HepG2 (cell line): ENCODE data around the gene SERPIND1. TPM values are rescaled to one million over a fixed set of nuclear protein-coding genes. Genes with fewer than 3 reads are reported as not detected.

Source experiments
- AGO2 ChIP-seq: fragments of 200-400 bp; formaldehyde crosslinking; optimal IDR thresholded peaks from 2 replicates; pipeline ENCODE3; 2017; ENCODE audit warnings: mild to moderate bottlenecking, low read depth, low read length, moderate library complexity
- DMAP1 ChIP-seq: IDR thresholded peaks from 2 replicates; pipeline ENCODE4 v1.6.1; 2016
- FOSL1 ChIP-seq: sonication (generic); formaldehyde crosslinking; IDR thresholded peaks from 2 replicates; pipeline ENCODE4 v1.9.0; 2021; ENCODE audit warnings: missing genetic modification reagents, borderline replicate concordance
- FOXK1 ChIP-seq: sonication (generic); formaldehyde crosslinking; IDR thresholded peaks from 2 replicates; pipeline ENCODE4 v1.4.0; 2020; ENCODE audit warnings: low read depth, missing genetic modification reagents, borderline replicate concordance
- HNRNPK ChIP-seq: fragments of 200-400 bp; formaldehyde crosslinking; IDR thresholded peaks from 2 replicates; pipeline ENCODE4 v1.6.1; 2018; ENCODE audit warnings: low read length, low read depth, moderate library complexity, mild to moderate bottlenecking; ENCODE audit not compliant: poor library complexity, severe bottlenecking
- MATR3 ChIP-seq: sonication (generic); formaldehyde crosslinking; IDR thresholded peaks from 2 replicates; pipeline ENCODE4 v1.4.0; 2020; ENCODE audit warnings: missing genetic modification reagents
- MLLT10 ChIP-seq: sonication (generic); formaldehyde crosslinking; IDR thresholded peaks from 2 replicates; pipeline ENCODE4 v1.4.0; 2020; ENCODE audit warnings: missing genetic modification reagents
- PAWR ChIP-seq: sonication (generic); formaldehyde crosslinking; IDR thresholded peaks from 2 replicates; pipeline ENCODE4 v1.4.0; 2020; ENCODE audit warnings: missing genetic modification reagents, mild to moderate bottlenecking, borderline replicate concordance
- PHF20 ChIP-seq: sonication (generic); formaldehyde crosslinking; IDR thresholded peaks from 2 replicates; pipeline ENCODE4 v1.5.0; 2020; ENCODE audit warnings: mild to moderate bottlenecking, missing genetic modification reagents
- POLR2A ChIP-seq, 2 experiments: IDR thresholded peaks; 2 replicates each; pipeline ENCODE4 v1.6.1; 2011; ENCODE audit warnings: low read depth in 2 of 2, low read length in 2 of 2, mild to moderate bottlenecking in 1 of 2, moderate library complexity in 1 of 2; ENCODE audit not compliant: insufficient read depth in 1 of 2
- REXO4 ChIP-seq: sonication (generic); formaldehyde crosslinking; IDR thresholded peaks from 2 replicates; pipeline ENCODE4 v1.8.0; 2022; ENCODE audit warnings: missing genetic modification reagents, mild to moderate bottlenecking, borderline replicate concordance
- SIX1 ChIP-seq: sonication (generic); formaldehyde crosslinking; IDR thresholded peaks from 2 replicates; pipeline ENCODE4 v1.4.0; 2020; ENCODE audit warnings: missing genetic modification reagents, borderline replicate concordance
- SMAD9 ChIP-seq: sonication (generic); formaldehyde crosslinking; IDR thresholded peaks from 2 replicates; pipeline ENCODE4 v1.5.1; 2020; ENCODE audit warnings: mild to moderate bottlenecking, missing genetic modification reagents
- ZBTB7B ChIP-seq: sonication (generic); formaldehyde crosslinking; IDR thresholded peaks from 2 replicates; pipeline ENCODE4 v1.4.0; 2020; ENCODE audit warnings: missing genetic modification reagents
- ZFP37 ChIP-seq: sonication (generic); formaldehyde crosslinking; IDR thresholded peaks from 2 replicates; pipeline ENCODE4 v1.4.0; 2020; ENCODE audit warnings: missing genetic modification reagents, borderline replicate concordance
- ZNF33A ChIP-seq: sonication (generic); formaldehyde crosslinking; IDR thresholded peaks from 2 replicates; pipeline ENCODE4 v1.5.1; 2020; ENCODE audit warnings: missing genetic modification reagents, mild to moderate bottlenecking, moderate library complexity, borderline replicate concordance
- ZNF468 ChIP-seq: sonication (generic); formaldehyde crosslinking; IDR thresholded peaks from 2 replicates; pipeline ENCODE4 v1.8.0; 2022; ENCODE audit warnings: mild to moderate bottlenecking, moderate library complexity, missing genetic modification reagents
- ZNF589 ChIP-seq: sonication (generic); formaldehyde crosslinking; conservative IDR thresholded peaks from 2 replicates; pipeline ENCODE4 v1.8.0; 2022; ENCODE audit warnings: mild to moderate bottlenecking, moderate library complexity, missing genetic modification reagents
- ZNF670 ChIP-seq: sonication (generic); formaldehyde crosslinking; IDR thresholded peaks from 2 replicates; pipeline ENCODE4 v1.8.0; 2022; ENCODE audit warnings: mild to moderate bottlenecking, missing genetic modification reagents, borderline replicate concordance
- polyA plus RNA-seq, 8 experiments: library from polyadenylated mRNA; depleted of rRNA in 3 of 8; stranded (reverse) in 7 of 8; unstranded in 1 of 8; fragments of >200 nt; fragmentation: Illumina TruSeq in 4 of 8; extraction: Trizol in 4 of 8; gene quantifications; 2 replicates each; pipeline versions ENCODE4 v1.2.1 to v1.2.3, GENCODE V29; 2011 to 2016; ENCODE audit warnings: low read depth in 4 of 8, missing spikeins in 1 of 8, mixed read lengths in 1 of 8; ENCODE audit not compliant: insufficient read depth in 1 of 8
- total RNA-seq, 5 experiments: library from RNA; depleted of rRNA; stranded (reverse); fragments of >200 nt; fragmentation: Illumina TruSeq; extraction: Trizol; gene quantifications; 2 replicates each; pipeline ENCODE4 v1.2.3, GENCODE V29; 2016; ENCODE audit warnings: low read depth in 1 of 5
- TF ChIP-seq, protein P1 (sequence below): IDR thresholded peaks from 2 replicates; pipeline ENCODE4 v1.6.1; 2016; ENCODE audit warnings: control low read depth
- TF ChIP-seq, protein P2 (sequence below): sonication (generic); formaldehyde crosslinking; IDR thresholded peaks from 2 replicates; pipeline ENCODE4 v1.4.0; 2020; ENCODE audit warnings: mild to moderate bottlenecking, missing genetic modification reagents
- TF ChIP-seq, protein P3 (sequence below): sonication (generic); formaldehyde crosslinking; IDR thresholded peaks from 2 replicates; pipeline ENCODE4 v1.5.0; 2020; ENCODE audit warnings: mild to moderate bottlenecking, missing genetic modification reagents, borderline replicate concordance

The SERPIND1 gene
- total and polyA plus RNA-seq, 2 of the 13 experiments (the other 11 are each of a cell fraction or from before 2014, with no cell fraction given), result 111 to 350 TPM

DNA sequence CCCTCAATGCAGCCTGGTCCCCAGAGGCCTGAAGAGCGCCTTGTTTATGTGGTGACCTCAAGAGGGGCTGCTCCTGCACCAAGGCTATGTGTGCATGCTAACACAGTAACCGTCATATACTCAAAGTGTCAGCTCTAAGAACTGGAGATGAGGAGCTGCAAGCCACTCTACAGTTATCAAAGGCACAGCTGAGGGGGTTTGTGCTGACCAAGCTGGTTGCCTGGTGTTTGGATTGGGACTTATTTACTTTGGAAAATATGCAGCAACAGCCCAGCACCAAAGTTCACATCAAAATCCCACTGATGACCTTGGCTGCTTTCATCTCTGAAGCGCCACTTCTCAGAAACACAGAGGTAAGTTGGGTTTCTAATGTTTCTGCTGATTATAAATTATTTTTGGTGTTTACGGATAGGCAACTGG lies at the start of gene SERPIND1 (continued):
- TF ChIP-seq ZNF468 (CRISPR knock-in tag) (no peak), PAWR (no peak), FOXK1 (CRISPR knock-in tag) (peak; percentile 87; the same call in 1 of the 2 replicates), SIX1 (CRISPR knock-in tag) (peak; percentile 63; the same call in 1 of the 2 replicates), DMAP1 (CRISPR knock-in tag) (no peak), ZNF589 (CRISPR knock-in tag) (no peak), MATR3 (CRISPR knock-in tag) (no peak), HNRNPK (no peak), PHF20 (no peak), MLLT10 (CRISPR knock-in tag) (no peak), ZBTB7B (CRISPR knock-in tag) (peak; percentile 72), ZNF33A (CRISPR knock-in tag) (no peak), SMAD9 (CRISPR knock-in tag) (no peak), REXO4 (CRISPR knock-in tag) (no peak), ZFP37 (0 out of 2 replicates have a peak, but pooled peaks have one; percentile 67), ZNF670 (CRISPR knock-in tag) (no peak), AGO2 (no peak), POLR2A (IDR thresholded peaks at IDR 0.05; ENCODE audit: insufficient read depth in 1 of 2, low read depth in 2 of 2, low read length in 2 of 2) (peak; percentile 77 to 83), FOSL1 (CRISPR knock-in tag) (no peak; the same call in 1 of the 2 replicates)
- TF ChIP-seq, protein P1, sequence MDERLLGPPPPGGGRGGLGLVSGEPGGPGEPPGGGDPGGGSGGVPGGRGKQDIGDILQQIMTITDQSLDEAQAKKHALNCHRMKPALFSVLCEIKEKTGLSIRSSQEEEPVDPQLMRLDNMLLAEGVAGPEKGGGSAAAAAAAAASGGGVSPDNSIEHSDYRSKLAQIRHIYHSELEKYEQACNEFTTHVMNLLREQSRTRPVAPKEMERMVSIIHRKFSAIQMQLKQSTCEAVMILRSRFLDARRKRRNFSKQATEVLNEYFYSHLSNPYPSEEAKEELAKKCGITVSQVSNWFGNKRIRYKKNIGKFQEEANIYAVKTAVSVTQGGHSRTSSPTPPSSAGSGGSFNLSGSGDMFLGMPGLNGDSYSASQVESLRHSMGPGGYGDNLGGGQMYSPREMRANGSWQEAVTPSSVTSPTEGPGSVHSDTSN (CRISPR knock-in tag), result no peak
- TF ChIP-seq, protein P2, sequence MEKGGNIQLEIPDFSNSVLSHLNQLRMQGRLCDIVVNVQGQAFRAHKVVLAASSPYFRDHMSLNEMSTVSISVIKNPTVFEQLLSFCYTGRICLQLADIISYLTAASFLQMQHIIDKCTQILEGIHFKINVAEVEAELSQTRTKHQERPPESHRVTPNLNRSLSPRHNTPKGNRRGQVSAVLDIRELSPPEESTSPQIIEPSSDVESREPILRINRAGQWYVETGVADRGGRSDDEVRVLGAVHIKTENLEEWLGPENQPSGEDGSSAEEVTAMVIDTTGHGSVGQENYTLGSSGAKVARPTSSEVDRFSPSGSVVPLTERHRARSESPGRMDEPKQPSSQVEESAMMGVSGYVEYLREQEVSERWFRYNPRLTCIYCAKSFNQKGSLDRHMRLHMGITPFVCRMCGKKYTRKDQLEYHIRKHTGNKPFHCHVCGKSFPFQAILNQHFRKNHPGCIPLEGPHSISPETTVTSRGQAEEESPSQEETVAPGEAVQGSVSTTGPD (CRISPR knock-in tag), result peak; percentile 95
- TF ChIP-seq, protein P3, sequence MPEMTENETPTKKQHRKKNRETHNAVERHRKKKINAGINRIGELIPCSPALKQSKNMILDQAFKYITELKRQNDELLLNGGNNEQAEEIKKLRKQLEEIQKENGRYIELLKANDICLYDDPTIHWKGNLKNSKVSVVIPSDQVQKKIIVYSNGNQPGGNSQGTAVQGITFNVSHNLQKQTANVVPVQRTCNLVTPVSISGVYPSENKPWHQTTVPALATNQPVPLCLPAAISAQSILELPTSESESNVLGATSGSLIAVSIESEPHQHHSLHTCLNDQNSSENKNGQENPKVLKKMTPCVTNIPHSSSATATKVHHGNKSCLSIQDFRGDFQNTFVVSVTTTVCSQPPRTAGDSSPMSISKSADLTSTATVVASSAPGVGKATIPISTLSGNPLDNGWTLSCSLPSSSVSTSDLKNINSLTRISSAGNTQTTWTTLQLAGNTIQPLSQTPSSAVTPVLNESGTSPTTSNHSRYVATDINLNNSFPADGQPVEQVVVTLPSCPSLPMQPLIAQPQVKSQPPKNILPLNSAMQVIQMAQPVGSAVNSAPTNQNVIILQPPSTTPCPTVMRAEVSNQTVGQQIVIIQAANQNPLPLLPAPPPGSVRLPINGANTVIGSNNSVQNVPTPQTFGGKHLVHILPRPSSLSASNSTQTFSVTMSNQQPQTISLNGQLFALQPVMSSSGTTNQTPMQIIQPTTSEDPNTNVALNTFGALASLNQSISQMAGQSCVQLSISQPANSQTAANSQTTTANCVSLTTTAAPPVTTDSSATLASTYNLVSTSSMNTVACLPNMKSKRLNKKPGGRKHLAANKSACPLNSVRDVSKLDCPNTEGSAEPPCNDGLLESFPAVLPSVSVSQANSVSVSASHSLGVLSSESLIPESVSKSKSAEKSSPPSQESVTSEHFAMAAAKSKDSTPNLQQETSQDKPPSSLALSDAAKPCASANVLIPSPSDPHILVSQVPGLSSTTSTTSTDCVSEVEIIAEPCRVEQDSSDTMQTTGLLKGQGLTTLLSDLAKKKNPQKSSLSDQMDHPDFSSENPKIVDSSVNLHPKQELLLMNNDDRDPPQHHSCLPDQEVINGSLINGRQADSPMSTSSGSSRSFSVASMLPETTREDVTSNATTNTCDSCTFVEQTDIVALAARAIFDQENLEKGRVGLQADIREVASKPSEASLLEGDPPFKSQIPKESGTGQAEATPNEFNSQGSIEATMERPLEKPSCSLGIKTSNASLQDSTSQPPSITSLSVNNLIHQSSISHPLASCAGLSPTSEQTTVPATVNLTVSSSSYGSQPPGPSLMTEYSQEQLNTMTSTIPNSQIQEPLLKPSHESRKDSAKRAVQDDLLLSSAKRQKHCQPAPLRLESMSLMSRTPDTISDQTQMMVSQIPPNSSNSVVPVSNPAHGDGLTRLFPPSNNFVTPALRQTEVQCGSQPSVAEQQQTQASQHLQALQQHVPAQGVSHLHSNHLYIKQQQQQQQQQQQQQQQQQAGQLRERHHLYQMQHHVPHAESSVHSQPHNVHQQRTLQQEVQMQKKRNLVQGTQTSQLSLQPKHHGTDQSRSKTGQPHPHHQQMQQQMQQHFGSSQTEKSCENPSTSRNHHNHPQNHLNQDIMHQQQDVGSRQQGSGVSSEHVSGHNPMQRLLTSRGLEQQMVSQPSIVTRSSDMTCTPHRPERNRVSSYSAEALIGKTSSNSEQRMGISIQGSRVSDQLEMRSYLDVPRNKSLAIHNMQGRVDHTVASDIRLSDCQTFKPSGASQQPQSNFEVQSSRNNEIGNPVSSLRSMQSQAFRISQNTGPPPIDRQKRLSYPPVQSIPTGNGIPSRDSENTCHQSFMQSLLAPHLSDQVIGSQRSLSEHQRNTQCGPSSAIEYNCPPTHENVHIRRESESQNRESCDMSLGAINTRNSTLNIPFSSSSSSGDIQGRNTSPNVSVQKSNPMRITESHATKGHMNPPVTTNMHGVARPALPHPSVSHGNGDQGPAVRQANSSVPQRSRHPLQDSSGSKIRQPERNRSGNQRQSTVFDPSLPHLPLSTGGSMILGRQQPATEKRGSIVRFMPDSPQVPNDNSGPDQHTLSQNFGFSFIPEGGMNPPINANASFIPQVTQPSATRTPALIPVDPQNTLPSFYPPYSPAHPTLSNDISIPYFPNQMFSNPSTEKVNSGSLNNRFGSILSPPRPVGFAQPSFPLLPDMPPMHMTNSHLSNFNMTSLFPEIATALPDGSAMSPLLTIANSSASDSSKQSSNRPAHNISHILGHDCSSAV, result no peak
